ENCODE results near the gene PLEKHN1. TPM values are rescaled to one million over a fixed set of nuclear protein-coding genes. Genes with fewer than 3 reads are reported as not detected.
"Not testable (repeated sequence)": the region's sequence is repeated elsewhere in the genome, so short reads cannot be mapped to it uniquely, and the experiment has no call there.

PLEKHN1 gene
- total RNA-seq, 4 donors from 2014 or later = 0.14 to 1.4 TPM; not detected in 2

GRCh38 chr1:975365-975764 lies 9.1 kb downstream of the PLEKHN1 start:
- no peak overlapping the region for H3K27ac ChIP-seq
- no peak for TF ChIP-seq POLR2AphosphoS5 (IDR thresholded peaks at IDR 0.05)
- TF ChIP-seq CTCF (IDR thresholded peaks at IDR 0.05) = no peak
- no peak for TF ChIP-seq EP300 (IDR thresholded peaks at IDR 0.05; ENCODE audit: low read depth)
- TF ChIP-seq POLR2A (IDR thresholded peaks at IDR 0.05) = no peak
- no peak for DNase-seq
- H3K4me1 ChIP-seq = peaks cover 0 to 9% (median 7%) of the 10 kb centered on the region in 4 donors
- whole genome bisulfite sequencing, 2 donors (ENCODE audit: low coverage in 1 of 2) = 54% methylated on average over 7 of the region's 9 CpGs; no CpG with 5 or more reads in 1 of the 2 donors
- peaks cover 58% of the 10 kb centered on the region for H3K27me3 ChIP-seq
- in situ Hi-C loops (cut with MboI; ENCODE audit: low pct_ligation_motif_present in 1 of 4, low pct_unique_long_range_greater_than_20kb in 1 of 4, low sequenced_read_pairs in 3 of 4) (no loop called here), intact Hi-C loops (cut with DNase I; ENCODE audit: low total_unique reads) (no loop called here)
- H3K36me3 ChIP-seq = no peaks in the 10 kb centered on the region
- H3K9me3 ChIP-seq = no peaks in the 10 kb centered on the region
- H3K4me3 ChIP-seq = no peak overlapping the region

GRCh38 chr1:975896-976683 lies 9.8 kb downstream of the PLEKHN1 start:
- intact Hi-C loops (cut with DNase I; ENCODE audit: low total_unique reads) (no loop called here), in situ Hi-C loops (cut with MboI; ENCODE audit: low pct_ligation_motif_present in 1 of 4, low pct_unique_long_range_greater_than_20kb in 1 of 4, low sequenced_read_pairs in 3 of 4) (no loop called here)
- Histone ChIP-seq H3K4me1 (peaks cover 0 to 9% (median 7%) of the 10 kb centered on the region in 4 donors), H3K27ac (peak overlapping the region in 3 of 4 donors; percentile 43 to 60 (median 56)), H3K27me3 (peaks cover 58% of the 10 kb centered on the region), H3K9me3 (no peaks in the 10 kb centered on the region), H3K36me3 (no peaks in the 10 kb centered on the region), H3K4me3 (peak overlapping the region in 2 of 4 donors; percentile 30 to 44)
- peak; percentile 53 to 85 (median 77) for TF ChIP-seq CTCF (IDR thresholded peaks at IDR 0.05)
- TF ChIP-seq POLR2A (IDR thresholded peaks at IDR 0.05) = no peak
- peak; percentile 67 for DNase-seq
- WGBS, 2 donors (ENCODE audit: low coverage in 1 of 2) = 9% methylated on average over 39 of the region's 40 CpGs; no CpG with 5 or more reads in 1 of the 2 donors

- no CpG with 5 or more reads among the region's 39 CpGs for WGBS, 2 donors (ENCODE audit: low coverage in 1 of 2)
- not testable (repeated sequence) for DNase-seq
These were observed 10.5 kb downstream of the PLEKHN1 start for GRCh38 chr1:976791-977190.

GRCh38 chr1:978069-978834 lies 12.0 kb downstream of the PLEKHN1 start:
- 71% methylated on average over 31 of the region's 44 CpGs; no CpG with 5 or more reads in 1 of the 2 donors for WGBS, 2 donors (ENCODE audit: low coverage in 1 of 2)
- in situ Hi-C loops (cut with MboI; ENCODE audit: low pct_ligation_motif_present in 1 of 4, low pct_unique_long_range_greater_than_20kb in 1 of 4, low sequenced_read_pairs in 3 of 4) = no loop called here
- TF ChIP-seq POLR2A (IDR thresholded peaks at IDR 0.05) = no peak
- no peak for TF ChIP-seq POLR2AphosphoS5 (IDR thresholded peaks at IDR 0.05)
- no peak for TF ChIP-seq EP300 (IDR thresholded peaks at IDR 0.05; ENCODE audit: low read depth)
- TF ChIP-seq CTCF (IDR thresholded peaks at IDR 0.05) = no peak
- Histone ChIP-seq H3K27ac (no peak overlapping the region), H3K36me3 (no peaks in the 10 kb centered on the region), H3K4me3 (no peak overlapping the region), H3K4me1 (peaks cover 0 to 9% (median 7%) of the 10 kb centered on the region in 4 donors), H3K27me3 (peaks cover 58% of the 10 kb centered on the region), H3K9me3 (no peaks in the 10 kb centered on the region)
- intact Hi-C loops (cut with DNase I; ENCODE audit: low total_unique reads) = no loop called here
- no peak for DNase-seq

More at GRCh38 chr1:976791-977190, 10.5 kb downstream of the PLEKHN1 start:
- H3K36me3 ChIP-seq; H3K9me3 ChIP-seq; intact Hi-C loops (cut with DNase I; ENCODE audit: low total_unique reads); H3K4me3 ChIP-seq; H3K27ac ChIP-seq; in situ Hi-C loops (cut with MboI; ENCODE audit: low pct_ligation_motif_present in 1 of 4, low pct_unique_long_range_greater_than_20kb in 1 of 4, low sequenced_read_pairs in 3 of 4); H3K4me1 ChIP-seq: not testable (repeated sequence)
- H3K27me3 ChIP-seq = peaks cover 58% of the 10 kb centered on the region

Measured in transverse colon (tissue), 4 donors.